SK-N-MC (cell line): ENCODE measurements around the gene PRADC1.

ENCODE experiments used
- EZH2 ChIP-seq: fragments of 200-600 bp; sonication (generic); IDR thresholded peaks from one replicate; pipeline ENCODE4 v1.6.1; 2017; ENCODE audit warnings: antibody characterized with exemption
- FOXP2 ChIP-seq: optimal IDR thresholded peaks from 2 replicates; pipeline ENCODE3; 2011; ENCODE audit warnings: mild to moderate bottlenecking, moderate library complexity; ENCODE audit not compliant: insufficient read depth; ENCODE audit errors: extremely low read length, control extremely low read depth
- POLR2AphosphoS5 ChIP-seq: IDR thresholded peaks from 2 replicates; pipeline ENCODE4 v1.6.1; 2012; ENCODE audit warnings: mild to moderate bottlenecking, low read depth, low read length, borderline replicate concordance

GRCh38 chr2:73197579-73197978, 35.5 kb downstream of the PRADC1 start:
- TF ChIP-seq POLR2AphosphoS5 (no peak), EZH2 (no peak), FOXP2 (no peak)
